CD4-positive, alpha-beta T cell (primary cell): ENCODE measurements around the gene TAS1R3. TPM values are rescaled to one million over a fixed set of nuclear protein-coding genes. Genes with fewer than 3 reads are reported as not detected.

ENCODE experiments used
- ATAC-seq: fragments of 200-7000 bp; cut with Tn5 transposase; one replicate; pipeline ENCODE4 v1.10.0; 2022; ENCODE audit warnings: mild to moderate bottlenecking; ENCODE audit not compliant: poor library complexity
- CTCF ChIA-PET: fragments of 350-600 bp; sonication (Branson Sonifier 250); formaldehyde crosslinking; loops from one replicate; lab custom pipeline; 2021; ENCODE audit warnings: antibody characterized with exemption, inconsistent platforms; lab: Charles Lee
- POLR2A ChIA-PET: fragments of 350-600 bp; sonication (Branson Sonifier 250); formaldehyde crosslinking; loops from one replicate; lab custom pipeline; 2021; ENCODE audit warnings: antibody characterized with exemption, inconsistent platforms; lab: Charles Lee
- DNase-seq, 14 experiments: peaks; one replicate each; pipeline ENCODE4 v3.0.0-alpha.2; 2013 to 2020; ENCODE audit warnings: mixed read lengths in 2 of 14
- H3K27ac ChIP-seq, 2 donors: one replicate each; pipeline versions ENCODE4 v1.5.1 to v1.7.0; 2013; ENCODE audit warnings: low read length in 2 of 2, low read depth in 1 of 2, mild to moderate bottlenecking in 1 of 2
- H3K27me3 ChIP-seq, 2 experiments: 1 replicate in 1 of 2; 2 replicates in 1 of 2; pipeline versions ENCODE4 v1.6.1 to v1.7.0; 2013; ENCODE audit warnings: low read length in 2 of 2, control low read depth in 1 of 2, mild to moderate bottlenecking in 1 of 2, moderate library complexity in 1 of 2; ENCODE audit not compliant: insufficient read depth in 2 of 2, control insufficient read depth in 1 of 2
- H3K36me3 ChIP-seq: one replicate; pipeline ENCODE4 v1.6.1; 2013; ENCODE audit warnings: low read length, control low read depth; ENCODE audit not compliant: insufficient read depth
- H3K4me1 ChIP-seq: one replicate; pipeline ENCODE4 v1.6.1; 2013; ENCODE audit warnings: low read length, control low read depth; ENCODE audit not compliant: insufficient read depth
- H3K4me3 ChIP-seq: one replicate; pipeline ENCODE4 v1.5.1; 2013; ENCODE audit warnings: mild to moderate bottlenecking, low read length, moderate library complexity
- H3K9me3 ChIP-seq, 2 experiments: 1 replicate in 1 of 2; 2 replicates in 1 of 2; pipeline versions ENCODE4 v1.6.1 to v1.7.0; 2013; ENCODE audit warnings: low read length in 2 of 2, mild to moderate bottlenecking in 2 of 2, control low read depth in 1 of 2, moderate library complexity in 1 of 2; ENCODE audit not compliant: control insufficient read depth in 1 of 2, insufficient read depth in 1 of 2
- H3K27ac Mint-ChIP-seq: one replicate; pipeline ENCODE4 v1.8.0; 2020; ENCODE audit warnings: mixed read lengths
- H3K27me3 Mint-ChIP-seq: one replicate; pipeline ENCODE4 v1.8.0; 2021; ENCODE audit warnings: mixed read lengths
- H3K36me3 Mint-ChIP-seq: one replicate; pipeline ENCODE4 v1.8.0; 2021; ENCODE audit warnings: low read depth, mixed read lengths
- H3K4me1 Mint-ChIP-seq: one replicate; pipeline ENCODE4 v1.8.0; 2021; ENCODE audit warnings: low read depth, mixed read lengths
- H3K4me3 Mint-ChIP-seq: one replicate; pipeline ENCODE4 v1.8.0; 2020; ENCODE audit warnings: mild to moderate bottlenecking, mixed read lengths
- H3K9me3 Mint-ChIP-seq: one replicate; pipeline ENCODE4 v1.8.0; 2020; ENCODE audit warnings: mixed read lengths
- intact Hi-C, 2 experiments: fragments of 100-400 bp; cut with DNase I in 1 of 2; cut with micrococcal nuclease in 1 of 2; formaldehyde crosslinking; loops; one replicate each; pipeline versions ENCODE4 v1.15.1 to v1.9.0; 2023 to 2025; cut with DNase I, micrococcal nuclease
- total RNA-seq, 174 experiments: library from RNA in 2 of 174; stranded (reverse) in 2 of 174; gene quantifications; one replicate each; pipeline ENCODE4 v1.2.3 and lab custom pipeline; 2021 to 2026
- TF ChIP-seq, protein P1 (sequence below): fragments of 200-600 bp; IDR thresholded peaks from one replicate; pipeline ENCODE4 v1.8.0; 2022; ENCODE audit warnings: antibody characterized with exemption, mild to moderate bottlenecking

The TAS1R3 gene
- total RNA-seq, 2 experiments from 2014 or later: 3.3 to 3.4 TPM

DNA sequence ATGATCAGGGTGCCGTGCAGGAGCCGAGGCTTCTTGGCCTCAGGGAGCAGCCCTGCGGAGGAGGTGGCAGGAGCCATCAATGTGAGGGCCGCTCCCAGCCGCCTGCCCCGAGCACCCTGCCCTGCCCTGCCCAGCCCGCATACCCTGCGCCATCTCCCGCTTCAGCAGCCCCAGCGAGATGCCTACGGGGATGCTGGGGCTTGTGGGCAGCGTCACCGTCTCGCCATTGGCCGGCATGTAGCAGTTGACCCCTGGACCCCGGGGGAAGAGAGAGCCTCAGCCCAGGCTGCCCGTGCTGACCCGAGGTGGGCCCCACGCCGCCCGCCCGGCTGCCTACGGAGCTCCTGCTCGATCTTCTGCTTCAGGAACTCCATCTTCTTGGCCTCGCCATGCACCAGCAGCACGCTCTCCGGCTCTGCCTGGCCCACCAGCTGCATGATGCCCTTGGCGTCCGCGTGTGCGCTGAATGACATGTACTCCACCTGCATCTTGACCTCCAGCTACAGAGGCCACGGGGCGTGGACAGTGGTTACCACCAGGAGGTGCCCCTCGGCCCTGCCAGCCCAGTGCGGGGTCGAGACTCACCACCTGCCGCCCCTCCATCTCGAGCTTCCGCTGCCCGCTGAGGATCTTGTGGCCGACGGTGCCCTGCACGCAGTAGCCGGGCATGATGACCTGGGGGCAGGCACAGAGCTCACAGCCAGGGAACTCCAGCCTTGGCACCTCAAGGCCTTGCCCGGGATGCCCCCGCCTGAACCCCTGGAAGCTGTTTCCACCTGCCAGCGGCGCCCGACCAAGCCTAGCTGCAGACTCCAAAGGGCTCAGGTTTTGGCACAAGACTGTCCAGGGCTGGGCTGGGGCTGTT, 18.4 kb upstream of the TAS1R3 start:
- DNase-seq (no peak), ATAC-seq (no peak)
- CTCF ChIA-PET: no interaction called here
- Mint-ChIP-seq H3K9me3 (no peaks in the 10 kb centered on the region), H3K4me3 (peak overlapping the region; percentile 51), H3K36me3 (peaks cover 28% of the 10 kb centered on the region), H3K27me3 (no peaks in the 10 kb centered on the region), H3K4me1 (peaks cover 4% of the 10 kb centered on the region), H3K27ac (no peak overlapping the region)
- no peaks in the 10 kb centered on the region for H3K27me3 ChIP-seq
- TF ChIP-seq, protein P1, sequence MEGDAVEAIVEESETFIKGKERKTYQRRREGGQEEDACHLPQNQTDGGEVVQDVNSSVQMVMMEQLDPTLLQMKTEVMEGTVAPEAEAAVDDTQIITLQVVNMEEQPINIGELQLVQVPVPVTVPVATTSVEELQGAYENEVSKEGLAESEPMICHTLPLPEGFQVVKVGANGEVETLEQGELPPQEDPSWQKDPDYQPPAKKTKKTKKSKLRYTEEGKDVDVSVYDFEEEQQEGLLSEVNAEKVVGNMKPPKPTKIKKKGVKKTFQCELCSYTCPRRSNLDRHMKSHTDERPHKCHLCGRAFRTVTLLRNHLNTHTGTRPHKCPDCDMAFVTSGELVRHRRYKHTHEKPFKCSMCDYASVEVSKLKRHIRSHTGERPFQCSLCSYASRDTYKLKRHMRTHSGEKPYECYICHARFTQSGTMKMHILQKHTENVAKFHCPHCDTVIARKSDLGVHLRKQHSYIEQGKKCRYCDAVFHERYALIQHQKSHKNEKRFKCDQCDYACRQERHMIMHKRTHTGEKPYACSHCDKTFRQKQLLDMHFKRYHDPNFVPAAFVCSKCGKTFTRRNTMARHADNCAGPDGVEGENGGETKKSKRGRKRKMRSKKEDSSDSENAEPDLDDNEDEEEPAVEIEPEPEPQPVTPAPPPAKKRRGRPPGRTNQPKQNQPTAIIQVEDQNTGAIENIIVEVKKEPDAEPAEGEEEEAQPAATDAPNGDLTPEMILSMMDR: no peak
- intact Hi-C loops: no loop called here
- POLR2A ChIA-PET: no interaction called here
- no peak overlapping the region for H3K4me3 ChIP-seq
- peaks cover 59% of the 10 kb centered on the region for H3K36me3 ChIP-seq
- no peak overlapping the region for H3K27ac ChIP-seq
- peaks cover 21% of the 10 kb centered on the region for H3K4me1 ChIP-seq
- no peaks in the 10 kb centered on the region for H3K9me3 ChIP-seq

DNA sequence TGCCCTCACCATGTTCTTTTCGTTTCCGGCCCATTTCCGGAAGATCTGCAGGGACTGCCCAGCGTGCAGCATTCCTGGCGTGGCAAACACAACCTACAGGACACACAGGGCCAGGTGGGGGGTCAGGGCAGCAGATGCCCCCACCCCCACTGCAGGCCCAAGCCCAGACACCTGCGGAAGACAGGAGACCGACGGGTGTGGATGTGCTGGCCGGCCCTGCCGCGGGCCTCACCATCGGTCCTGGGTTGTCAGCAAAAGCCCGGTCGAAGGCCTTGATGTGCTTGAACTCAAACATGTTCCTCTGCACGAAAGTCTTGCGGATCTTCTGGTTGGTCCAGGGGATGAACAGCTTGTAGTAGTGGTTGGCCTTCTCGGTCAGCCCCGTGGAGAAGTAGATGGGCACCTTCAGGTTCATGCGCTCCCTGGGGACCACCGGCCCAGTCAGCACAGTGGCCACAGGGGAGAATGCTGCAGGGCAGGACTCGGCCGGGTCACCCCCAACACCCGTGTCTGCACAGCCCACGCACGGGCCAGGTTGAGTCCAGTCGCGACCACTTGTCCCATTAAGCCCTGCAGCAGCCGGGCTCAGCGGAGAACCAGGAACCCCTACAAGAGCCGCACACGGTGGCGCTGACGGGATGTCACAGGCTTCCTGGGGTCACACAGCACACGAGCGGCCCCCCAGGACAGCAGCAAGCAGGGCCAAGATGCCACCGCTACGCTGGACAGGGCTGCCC, 17.4 kb upstream of the TAS1R3 start:
- H3K36me3 Mint-ChIP-seq: peaks cover 27% of the 10 kb centered on the region
- ATAC-seq (no peak), DNase-seq (no peak)
- peak overlapping the region; percentile 45 for H3K4me3 Mint-ChIP-seq
- H3K27ac Mint-ChIP-seq: no peak overlapping the region
- ChIA-PET CTCF (no interaction called here), POLR2A (no interaction called here)
- intact Hi-C loops: no loop called here
- Histone ChIP-seq H3K36me3 (peaks cover 65% of the 10 kb centered on the region), H3K4me3 (no peak overlapping the region), H3K27me3 (no peaks in the 10 kb centered on the region), H3K9me3 (no peaks in the 10 kb centered on the region), H3K4me1 (peaks cover 21% of the 10 kb centered on the region), H3K27ac (no peak overlapping the region)
- TF ChIP-seq, protein P1: no peak
- peaks cover 4% of the 10 kb centered on the region for H3K4me1 Mint-ChIP-seq
- no peaks in the 10 kb centered on the region for H3K27me3 Mint-ChIP-seq
- no peaks in the 10 kb centered on the region for H3K9me3 Mint-ChIP-seq

DNA sequence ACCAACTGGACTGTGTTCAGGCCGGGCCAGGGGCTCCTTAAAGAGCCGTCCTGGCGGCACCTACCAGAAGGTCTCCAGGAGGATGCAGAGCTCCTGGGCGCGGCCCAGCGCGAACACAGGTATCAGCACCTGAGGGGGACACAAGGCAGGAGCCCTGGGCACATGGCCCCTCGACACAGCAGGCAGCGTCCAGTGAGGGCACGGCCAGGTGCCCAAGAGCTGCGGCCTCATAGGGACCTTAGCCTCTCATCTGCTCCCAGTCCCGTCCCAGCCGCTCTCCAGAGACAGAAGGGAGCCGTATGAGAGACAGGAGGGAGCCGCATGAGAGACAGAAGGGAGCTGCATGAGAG, 16.9 kb upstream of the TAS1R3 start:
- Histone ChIP-seq H3K36me3 (peaks cover 71% of the 10 kb centered on the region), H3K27ac (no peak overlapping the region), H3K9me3 (no peaks in the 10 kb centered on the region), H3K4me1 (peaks cover 18% of the 10 kb centered on the region), H3K27me3 (no peaks in the 10 kb centered on the region), H3K4me3 (no peak overlapping the region)
- ATAC-seq (no peak), DNase-seq (no peak)
- no peak overlapping the region for H3K4me3 Mint-ChIP-seq
- ChIA-PET POLR2A (no interaction called here), CTCF (no interaction called here)
- no peaks in the 10 kb centered on the region for H3K9me3 Mint-ChIP-seq
- peaks cover 4% of the 10 kb centered on the region for H3K4me1 Mint-ChIP-seq
- TF ChIP-seq, protein P1: no peak
- intact Hi-C loops: no loop called here
- no peaks in the 10 kb centered on the region for H3K27me3 Mint-ChIP-seq
- no peak overlapping the region for H3K27ac Mint-ChIP-seq
- peaks cover 29% of the 10 kb centered on the region for H3K36me3 Mint-ChIP-seq
